SH-SY5Y (cell line): ENCODE data around the gene USH2A.

Source experiments
- GATA2 ChIP-seq: IDR thresholded peaks from 2 replicates; pipeline ENCODE4 v1.6.1; 2011; ENCODE audit warnings: mild to moderate bottlenecking, low read depth, low read length
- GATA3 ChIP-seq: IDR thresholded peaks from 2 replicates; pipeline ENCODE4 v1.6.1; 2011; ENCODE audit warnings: low read depth, mild to moderate bottlenecking, low read length, moderate library complexity

Gene USH2A

GRCh38 chr1:215875236-215875635, 548.0 kb downstream of the USH2A start:
- no peak for TF ChIP-seq GATA3
- TF ChIP-seq GATA2, result no peak

GRCh38 chr1:215872658-215873057, 550.6 kb downstream of the USH2A start:
- TF ChIP-seq GATA2 (no peak), GATA3 (no peak)

- TF ChIP-seq GATA3 (no peak), GATA2 (no peak)
These were observed 554.7 kb downstream of the USH2A start for GRCh38 chr1:215868500-215868899.

GRCh38 chr1:215865060-215865459, 558.2 kb downstream of the USH2A start:
- TF ChIP-seq GATA3, result no peak
- TF ChIP-seq GATA2, result no peak

- TF ChIP-seq GATA2 (no peak), GATA3 (no peak)
These were observed 559.5 kb downstream of the USH2A start for GRCh38 chr1:215863796-215864195.

DNA sequence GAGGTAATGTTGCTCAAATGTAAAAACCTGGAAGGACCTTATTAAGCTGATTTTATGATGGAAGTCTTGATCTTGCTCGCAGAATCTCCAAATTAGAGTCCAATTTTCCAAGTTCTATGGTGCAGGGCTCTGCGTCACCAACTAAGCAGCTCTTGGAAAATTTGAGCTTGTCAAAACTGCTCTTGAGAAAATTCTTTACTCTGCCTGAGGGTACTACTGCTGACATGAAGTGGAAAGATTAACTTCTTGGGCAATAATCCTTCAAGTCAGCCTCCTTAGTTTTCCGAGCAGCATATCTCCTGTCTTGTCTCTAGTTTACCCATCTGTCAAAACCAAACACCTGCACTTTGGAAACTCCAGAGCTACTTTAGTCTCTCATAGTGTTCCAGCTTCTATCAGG, 562.4 kb downstream of the USH2A start:
- TF ChIP-seq GATA3 (no peak), GATA2 (no peak)

- no peak for TF ChIP-seq GATA2
- TF ChIP-seq GATA3, result no peak
These were observed 565.9 kb downstream of the USH2A start for GRCh38 chr1:215857317-215857716.

DNA sequence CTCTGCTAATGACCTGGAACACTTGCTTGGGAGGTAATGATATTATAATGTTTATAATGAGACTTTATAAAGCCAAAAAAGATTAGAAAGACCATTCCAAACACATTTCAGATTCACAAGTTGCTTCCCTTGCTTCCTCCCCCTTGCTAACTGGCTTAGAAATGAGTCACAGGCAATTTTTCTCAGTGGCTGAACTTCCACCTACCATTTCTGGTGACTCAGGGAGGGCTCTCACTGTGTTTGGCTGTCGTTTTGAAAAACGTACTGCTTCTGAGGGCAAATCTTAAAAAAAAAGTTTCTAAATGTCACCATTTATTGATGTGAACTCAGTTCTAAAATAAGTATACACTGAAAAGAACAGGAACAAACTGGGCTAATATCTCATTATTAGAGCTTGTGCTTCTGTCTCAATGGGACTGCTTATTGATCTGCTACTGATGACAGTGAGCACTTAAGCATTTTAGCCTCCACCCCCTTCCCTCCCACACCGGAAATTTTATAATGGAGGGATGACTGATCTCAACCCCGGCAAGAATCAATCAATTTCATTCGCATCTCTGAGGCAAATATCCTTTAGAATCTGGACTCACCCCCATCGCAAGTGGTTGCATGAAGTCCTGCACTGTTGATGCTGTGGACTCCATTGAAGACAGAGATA, 577.9 kb downstream of the USH2A start:
- TF ChIP-seq GATA3 (no peak), GATA2 (no peak)

DNA sequence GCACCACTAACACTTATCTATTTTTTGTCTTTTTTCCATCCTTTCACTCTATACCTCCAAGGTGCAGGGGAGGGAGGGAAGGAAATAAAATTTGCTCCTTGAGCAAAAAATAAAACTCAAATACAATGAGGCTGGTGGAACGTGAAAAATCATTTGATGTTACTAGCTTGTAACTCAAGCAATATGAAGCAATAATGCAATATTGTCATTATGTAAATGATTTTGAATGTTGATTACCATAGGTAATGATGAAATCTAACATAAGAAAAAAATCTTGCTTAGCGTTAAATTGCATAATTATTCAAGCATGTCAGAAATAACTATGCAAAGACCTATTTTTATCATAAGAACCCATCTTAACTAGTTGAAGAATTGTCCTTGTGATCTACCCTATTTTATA, 578.5 kb downstream of the USH2A start:
- TF ChIP-seq GATA3 (no peak), GATA2 (no peak)

GRCh38 chr1:215844266-215844665, 579.0 kb downstream of the USH2A start:
- TF ChIP-seq GATA2 (no peak), GATA3 (no peak)

- no peak for TF ChIP-seq GATA3
- no peak for TF ChIP-seq GATA2
These were observed 580.3 kb downstream of the USH2A start for GRCh38 chr1:215842905-215843304.

DNA sequence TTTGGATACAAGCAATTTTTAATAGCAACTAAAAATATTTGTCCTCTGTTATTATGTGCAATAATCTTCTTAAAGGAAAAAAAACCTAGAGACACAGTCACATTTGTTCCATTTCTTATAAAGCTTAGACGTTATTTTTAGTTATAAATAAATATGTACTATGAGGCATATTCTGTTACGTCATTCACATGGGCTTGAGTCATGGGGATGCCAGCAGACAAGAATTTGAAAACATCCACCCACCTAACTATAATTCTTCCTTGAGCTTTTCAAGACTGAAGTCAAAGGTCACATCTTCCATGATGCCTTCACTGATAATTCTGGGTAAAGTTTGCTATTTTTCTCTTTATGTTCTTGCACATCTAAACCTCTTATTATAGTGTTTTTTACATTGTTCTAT, 587.3 kb downstream of the USH2A start:
- TF ChIP-seq GATA3 (no peak), GATA2 (no peak)

DNA sequence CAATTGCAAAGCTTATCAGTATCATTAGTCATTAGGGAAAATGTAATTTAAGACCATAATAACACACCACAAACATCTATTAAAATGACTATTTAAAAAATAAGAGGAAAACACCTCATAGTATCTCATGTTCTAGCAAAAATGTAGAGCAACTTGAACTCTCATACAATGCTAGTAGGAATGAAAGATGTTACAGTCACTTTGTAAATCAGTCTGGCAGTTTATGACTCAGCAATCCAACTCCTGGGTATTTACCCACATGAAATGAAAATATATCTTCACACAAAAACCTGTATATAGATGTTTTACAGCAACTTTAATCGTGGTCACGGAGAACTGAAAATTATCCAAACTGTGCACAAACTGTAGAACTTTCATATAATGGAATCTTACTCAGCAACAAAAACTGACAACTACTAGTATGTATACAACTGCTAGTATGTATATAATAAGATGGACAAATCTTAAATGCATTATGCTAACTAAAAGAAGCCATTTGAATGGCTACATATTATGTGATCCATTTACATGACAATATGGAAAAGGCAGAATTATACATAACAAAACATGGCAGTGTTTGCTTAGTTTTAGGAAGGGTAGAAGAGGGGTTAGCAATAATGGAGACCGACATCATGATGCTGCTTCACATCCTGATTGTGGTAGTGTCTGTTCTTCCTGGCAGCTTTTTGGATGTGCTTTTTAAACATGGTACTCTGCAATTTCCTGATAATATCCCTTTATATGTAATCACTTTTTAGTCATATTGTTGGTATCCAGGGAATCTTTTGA, 589.1 kb downstream of the USH2A start:
- no peak for TF ChIP-seq GATA2

GRCh38 chr1:215830226-215830810, 592.9 kb downstream of the USH2A start:
- no peak for TF ChIP-seq GATA3
- no peak for TF ChIP-seq GATA2

DNA sequence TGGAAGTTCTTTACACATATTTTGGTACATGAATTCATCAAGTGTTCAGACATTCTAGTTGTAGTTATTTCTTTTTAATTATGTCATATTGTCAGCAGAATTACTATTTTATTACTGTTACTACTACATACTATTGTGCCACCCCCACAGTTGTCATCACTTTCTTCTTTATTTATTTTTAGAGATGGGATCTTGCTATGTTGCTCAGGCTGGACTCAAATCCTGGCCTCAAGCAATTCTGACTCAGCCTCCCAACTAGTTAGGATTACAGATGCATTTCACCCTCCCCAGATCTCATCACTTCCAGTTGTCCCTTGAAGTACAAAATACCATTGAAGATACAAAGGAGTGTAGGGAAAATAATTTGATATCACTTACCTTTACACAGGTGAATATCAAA, 598.2 kb downstream of the USH2A start:
- no peak for TF ChIP-seq GATA2
- no peak for TF ChIP-seq GATA3
